DMS 273 (cell line): ENCODE results near the gene CD6.
A peak's percentile ranks its signal among the peaks of the same experiment; 100 is the strongest.

ENCODE experiments used
- DNase-seq: peaks from one replicate; lab custom pipeline; 2025; ENCODE audit not compliant: unreplicated experiment; lab: John Stamatoyannopoulos, UW

The CD6 gene

GRCh38 chr11:60984636-60985035 is 13.2 kb downstream of the CD6 start:
- no peak for DNase-seq

- DNase-seq, result no peak
These were observed 14.0 kb downstream of the CD6 start for GRCh38 chr11:60985501-60985900.

- no peak for DNase-seq
These were observed 14.8 kb downstream of the CD6 start for GRCh38 chr11:60985991-60986915.

- DNase-seq, result no peak
These were observed 16.2 kb downstream of the CD6 start for GRCh38 chr11:60987577-60988277.

- no peak for DNase-seq
These were observed 17.2 kb downstream of the CD6 start for GRCh38 chr11:60988658-60989057.

- DNase-seq, result no peak
These were observed 17.7 kb downstream of the CD6 start for GRCh38 chr11:60989093-60989650.

GRCh38 chr11:60991457-60991856 is 20.0 kb downstream of the CD6 start:
- DNase-seq, result no peak

- peak; percentile 83 for DNase-seq
These were observed 21.4 kb downstream of the CD6 start for GRCh38 chr11:60992842-60993409.

- peak; percentile 33 for DNase-seq
These were observed 22.1 kb downstream of the CD6 start for GRCh38 chr11:60993615-60994014.

- no peak for DNase-seq
These were observed 23.1 kb downstream of the CD6 start for GRCh38 chr11:60994541-60995080.

- DNase-seq, result no peak
These were observed 24.3 kb downstream of the CD6 start for GRCh38 chr11:60995798-60996197.

GRCh38 chr11:60996381-60997138 is 25.1 kb downstream of the CD6 start:
- peak; percentile 46 for DNase-seq

- no peak for DNase-seq
These were observed 28.9 kb downstream of the CD6 start for GRCh38 chr11:61000426-61000825.

GRCh38 chr11:61001931-61002330 is 30.5 kb downstream of the CD6 start:
- no peak for DNase-seq

- no peak for DNase-seq
These were observed 31.1 kb downstream of the CD6 start for GRCh38 chr11:61002598-61002997.

- DNase-seq, result peak; percentile 75
These were observed 32.7 kb downstream of the CD6 start for GRCh38 chr11:61004180-61004611.

- no peak for DNase-seq
These were observed 33.3 kb downstream of the CD6 start for GRCh38 chr11:61004761-61005181.

GRCh38 chr11:61007383-61007955 is 36.0 kb downstream of the CD6 start:
- DNase-seq, result peak; percentile 47

GRCh38 chr11:61007956-61008896 is 36.7 kb downstream of the CD6 start:
- no peak for DNase-seq
